ENCODE measurements around the gene ALK.

ALK gene

DNA sequence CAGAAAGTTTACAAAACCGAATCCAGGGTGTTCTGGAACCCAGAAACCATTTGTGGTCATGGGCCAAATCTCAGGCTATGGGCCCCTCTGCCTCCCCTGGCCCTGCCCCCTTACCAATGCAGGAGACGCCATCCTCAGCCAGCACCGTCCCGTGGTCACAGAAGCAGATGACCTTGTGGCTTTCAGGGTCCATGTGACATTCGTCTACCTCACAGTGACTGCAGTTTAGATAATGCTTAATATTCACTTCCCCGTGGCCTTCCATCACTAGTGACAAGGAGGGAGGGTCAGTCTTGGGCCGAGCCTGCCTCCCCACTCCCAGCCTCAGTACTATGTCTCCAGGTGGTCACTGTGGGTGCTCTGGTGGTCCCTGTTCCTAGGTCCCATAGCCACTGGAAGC lies 694.6 kb downstream of the ALK start:
- intact Hi-C loops (cut with DNase I) = no loop called here
- DNase-seq = no peak

- intact Hi-C loops (cut with DNase I) = no loop called here
- no peak for DNase-seq
Observed at GRCh38 chr2:29226375-29226774, 695.0 kb downstream of the ALK start.

DNA sequence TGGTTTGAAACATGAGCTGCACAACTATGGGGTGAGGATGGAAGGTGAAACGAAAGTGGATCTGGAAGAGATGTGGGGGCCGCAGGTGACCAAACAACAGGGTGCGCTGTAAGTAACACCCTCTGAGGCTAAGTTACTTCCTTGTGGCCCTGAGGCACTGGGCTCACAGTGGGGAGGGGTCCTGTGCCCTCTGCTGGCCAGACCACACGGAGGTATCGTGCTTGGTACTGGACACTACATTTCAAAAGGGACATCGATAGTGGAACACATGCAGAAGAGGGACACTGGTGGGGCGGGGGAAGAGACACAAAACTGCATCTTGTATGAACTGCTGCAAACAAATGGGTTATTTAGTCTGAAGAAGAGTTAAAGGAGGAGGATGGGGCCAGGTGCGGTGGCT lies 695.6 kb downstream of the ALK start:
- DNase-seq = no peak
- intact Hi-C loops (cut with DNase I) = no loop called here

- intact Hi-C loops (cut with DNase I) = no loop called here
- DNase-seq = no peak
Observed at GRCh38 chr2:29224693-29225551, 696.5 kb downstream of the ALK start.

- intact Hi-C loops (cut with DNase I) = no loop called here
- DNase-seq = peak in 14 of 42 donors; percentile 3 to 48 (median 21)
Observed at GRCh38 chr2:29223851-29224692, 697.3 kb downstream of the ALK start.

DNA sequence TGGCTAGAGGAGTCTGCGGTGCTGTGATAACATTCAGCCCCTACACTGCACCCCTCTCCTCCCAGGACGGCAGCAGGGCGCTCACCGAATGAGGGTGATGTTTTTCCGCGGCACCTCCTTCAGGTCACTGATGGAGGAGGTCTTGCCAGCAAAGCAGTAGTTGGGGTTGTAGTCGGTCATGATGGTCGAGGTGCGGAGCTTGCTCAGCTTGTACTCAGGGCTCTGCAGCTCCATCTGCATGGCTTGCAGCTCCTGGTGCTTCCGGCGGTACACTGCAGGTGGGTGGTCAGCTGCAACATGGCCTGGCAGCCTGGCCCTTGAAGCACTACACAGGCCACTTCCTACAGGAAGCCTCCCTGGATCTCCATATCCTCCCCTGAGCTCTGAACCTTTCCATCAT lies 698.1 kb downstream of the ALK start:
- intact Hi-C loops (cut with DNase I) = no loop called here
- DNase-seq = no peak

- peak in 1 of 42 donors; percentile 0 for DNase-seq
- intact Hi-C loops (cut with DNase I) = no loop called here
Observed at GRCh38 chr2:29222381-29223179, 698.8 kb downstream of the ALK start.

DNA sequence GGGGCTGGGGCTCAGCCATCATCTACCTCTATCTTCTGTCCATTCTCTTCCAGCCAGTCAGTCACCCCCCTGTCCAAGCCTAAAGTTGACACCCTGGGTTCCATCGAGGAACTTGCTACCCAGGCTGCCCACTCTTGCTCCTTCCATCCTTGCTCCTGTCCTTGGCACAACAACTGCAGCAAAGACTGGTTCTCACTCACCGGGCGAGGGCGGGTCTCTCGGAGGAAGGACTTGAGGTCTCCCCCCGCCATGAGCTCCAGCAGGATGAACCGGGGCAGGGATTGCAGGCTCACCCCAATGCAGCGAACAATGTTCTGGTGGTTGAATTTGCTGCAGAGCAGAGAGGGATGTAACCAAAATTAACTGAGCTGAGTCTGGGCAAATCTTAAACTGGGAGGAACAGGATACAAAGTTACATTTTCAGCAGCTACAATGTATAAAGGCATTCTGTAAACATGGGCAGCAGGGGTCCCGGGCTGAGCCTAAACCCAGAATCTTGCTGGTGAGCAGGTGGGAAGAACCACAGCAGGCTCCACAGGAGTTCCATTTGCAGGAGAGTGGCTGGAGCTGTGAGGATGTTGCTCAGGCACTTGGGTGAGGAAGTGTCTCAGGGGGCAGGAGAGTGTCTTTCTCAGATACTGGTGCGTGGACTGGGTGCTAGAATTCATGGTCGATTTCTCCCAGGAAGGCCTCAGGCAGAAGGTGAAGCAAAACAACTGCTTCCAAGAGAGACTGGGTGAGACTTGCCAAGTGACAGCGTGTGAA lies 700.7 kb downstream of the ALK start:
- DNase-seq = peak in 1 of 42 donors; percentile 1

GRCh38 chr2:29219374-29219773 lies 702.0 kb downstream of the ALK start:
- DNase-seq = no peak

More for the DNA sequence above, 700.7 kb downstream of the ALK start:
- intact Hi-C loops (cut with DNase I) = no loop called here

DNA sequence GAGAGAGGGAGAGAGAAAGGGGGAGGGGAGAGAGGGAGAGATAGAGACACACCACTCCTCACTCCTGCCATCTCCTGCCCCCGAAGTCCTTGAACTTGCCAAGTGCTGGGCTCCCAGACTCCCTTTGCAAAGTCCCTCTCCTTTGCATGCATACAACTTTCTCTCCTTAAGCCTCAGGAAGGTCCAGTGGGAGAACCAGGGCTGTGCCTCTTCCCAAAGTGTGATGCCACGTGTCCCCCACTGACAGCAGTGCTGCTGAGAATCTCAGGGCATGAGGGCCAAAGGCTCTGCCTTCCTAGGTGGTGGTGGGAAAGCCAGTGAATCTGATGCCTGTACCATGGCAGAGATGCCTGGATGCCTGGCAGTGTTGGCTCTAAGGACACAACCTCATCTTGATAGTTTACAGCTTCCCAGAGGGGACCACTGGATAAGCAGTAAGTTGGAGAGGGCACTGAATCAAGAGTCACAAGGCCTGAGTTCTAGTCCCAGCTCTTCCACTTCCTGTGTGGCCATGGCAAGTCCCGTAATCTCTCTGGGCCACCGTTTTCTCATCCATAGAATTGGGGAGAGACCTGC lies 702.7 kb downstream of the ALK start:
- DNase-seq = peak in 1 of 42 donors; percentile 4
- intact Hi-C loops (cut with DNase I) = no loop called here

More at GRCh38 chr2:29219374-29219773, 702.0 kb downstream of the ALK start:
- intact Hi-C loops (cut with DNase I) = no loop called here

DNA sequence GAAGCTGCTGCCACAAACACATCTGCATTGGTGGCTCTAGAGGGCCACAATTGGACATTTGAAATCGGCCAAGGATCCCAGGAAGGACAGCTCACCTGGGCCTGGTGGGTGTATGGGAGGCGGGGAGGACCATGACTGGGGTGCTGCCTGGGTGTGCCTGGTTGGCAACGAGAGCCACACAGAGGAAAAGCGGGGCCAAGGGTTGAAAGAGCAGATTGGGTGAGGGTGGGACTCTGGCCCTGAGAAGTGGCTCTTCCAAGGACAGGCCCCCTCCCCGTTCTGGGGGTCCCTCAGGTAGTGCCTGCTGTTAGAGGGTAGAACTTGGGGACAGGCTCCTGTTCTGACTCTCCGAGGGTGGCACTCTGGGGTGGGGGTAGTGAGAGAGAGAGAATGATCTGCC lies 703.3 kb downstream of the ALK start:
- intact Hi-C loops (cut with DNase I) = no loop called here
- DNase-seq = peak in 1 of 42 donors; percentile 1

- intact Hi-C loops (cut with DNase I) = no loop called here
- DNase-seq = no peak
Observed at GRCh38 chr2:29216609-29216909, 704.8 kb downstream of the ALK start.

DNA sequence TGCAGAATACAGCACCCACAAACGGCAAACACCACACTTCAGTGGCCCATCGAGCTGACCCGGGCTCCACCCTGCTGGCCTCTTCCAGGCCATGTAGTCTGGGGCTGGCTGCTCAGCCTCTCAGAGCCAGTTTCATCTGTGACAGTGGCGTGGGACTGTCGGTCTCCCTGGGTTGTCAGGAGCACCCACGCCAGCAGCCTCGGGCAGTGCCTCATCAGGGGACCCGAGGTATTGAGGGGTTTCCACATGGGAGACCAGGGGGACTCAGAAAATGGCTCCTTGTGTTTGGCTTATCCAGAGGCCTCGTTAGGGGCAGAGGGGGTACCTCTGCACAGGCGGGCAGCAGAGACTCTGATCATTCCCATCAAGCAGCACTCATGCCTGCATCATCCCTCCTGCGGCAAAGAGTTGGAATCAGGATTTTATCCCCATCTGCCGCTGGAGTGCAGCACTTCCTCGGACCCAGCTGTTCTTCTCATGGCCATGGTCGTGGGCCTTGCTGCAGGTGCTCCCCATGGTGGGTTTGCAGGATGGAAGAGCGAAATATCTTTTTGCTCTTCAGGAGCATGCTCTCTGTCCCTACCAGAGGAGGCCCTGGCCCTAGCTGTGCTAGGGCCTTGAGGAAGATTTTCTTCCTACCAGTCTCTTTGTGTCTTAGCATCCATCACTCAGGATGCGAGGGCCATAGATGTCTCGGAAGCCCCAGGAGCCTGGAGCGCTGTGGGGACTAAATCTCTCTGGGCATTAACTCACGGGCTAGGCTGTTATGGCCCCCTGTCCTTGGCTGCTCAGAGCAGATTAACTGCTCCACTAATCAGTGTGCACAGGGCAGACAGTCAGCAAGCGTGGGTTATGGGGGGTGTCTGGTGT lies 705.4 kb downstream of the ALK start:
- intact Hi-C loops (cut with DNase I) = no loop called here
- peak in 1 of 42 donors; percentile 19 for DNase-seq

DNA sequence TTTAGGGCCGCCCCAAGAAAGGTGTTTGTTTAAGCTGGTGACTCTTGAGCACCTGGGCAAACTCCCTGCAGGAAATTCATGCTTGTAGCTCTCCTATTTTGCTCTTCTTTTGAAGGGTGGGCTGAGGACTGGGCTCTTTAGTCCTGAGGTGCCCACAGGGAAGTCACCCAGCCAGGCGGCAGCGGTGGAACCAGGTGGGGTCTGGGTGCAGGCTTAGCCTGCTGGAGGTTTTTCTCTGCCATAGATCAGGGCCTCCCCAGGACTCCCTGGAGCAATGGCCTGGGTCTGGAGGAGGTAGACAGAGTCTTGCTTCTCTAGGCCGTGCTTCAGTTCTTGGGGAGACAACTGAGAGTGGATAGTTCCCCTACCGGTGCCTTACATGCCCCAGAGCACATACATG lies 706.3 kb downstream of the ALK start:
- intact Hi-C loops (cut with DNase I) = no loop called here
- no peak for DNase-seq

GRCh38 chr2:29213888-29214291 lies 707.5 kb downstream of the ALK start:
- DNase-seq = peak in 1 of 42 donors; percentile 16
- intact Hi-C loops (cut with DNase I) = no loop called here

GRCh38 chr2:29212009-29212408 lies 709.4 kb downstream of the ALK start:
- peak in 1 of 42 donors; percentile 3 for DNase-seq
- intact Hi-C loops (cut with DNase I) = no loop called here

DNA sequence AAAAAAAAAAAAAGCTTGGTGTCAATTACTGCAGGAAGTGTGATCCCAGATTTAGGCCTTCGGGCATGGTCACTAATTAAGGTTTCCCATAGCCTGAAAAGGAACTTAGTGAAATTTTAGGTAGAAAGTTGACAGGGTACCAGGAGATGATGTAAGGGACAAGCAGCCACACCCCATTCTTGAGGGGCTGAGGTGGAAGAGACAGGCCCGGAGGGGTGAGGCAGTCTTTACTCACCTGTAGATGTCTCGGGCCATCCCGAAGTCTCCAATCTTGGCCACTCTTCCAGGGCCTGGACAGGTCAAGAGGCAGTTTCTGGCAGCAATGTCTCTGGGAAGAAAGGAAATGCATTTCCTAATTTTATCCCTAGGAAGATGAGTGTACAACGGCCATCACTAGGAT lies 711.8 kb downstream of the ALK start:
- intact Hi-C loops (cut with DNase I) = no loop called here
- DNase-seq = peak in 1 of 42 donors; percentile 8
